Measurements from ENCODE around the gene MACROD2.

DNA sequence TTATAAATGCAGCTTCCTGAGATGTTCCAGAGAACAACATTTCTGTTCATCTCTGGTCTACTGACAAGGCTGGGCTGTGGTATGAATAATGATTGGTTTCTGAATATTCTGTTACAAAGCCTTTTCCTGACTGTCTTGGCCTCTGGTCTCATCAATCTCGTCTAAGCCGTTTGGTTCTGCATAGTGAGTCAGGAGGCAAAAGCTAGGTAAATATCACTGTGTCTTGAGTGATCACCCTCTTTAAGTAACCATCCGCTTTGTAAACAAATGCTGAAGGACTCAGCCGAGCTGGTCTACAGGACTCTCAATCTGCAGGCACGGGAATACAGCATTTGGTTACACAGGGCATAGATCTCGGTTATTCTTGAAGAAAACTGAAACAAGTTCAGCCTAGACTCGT is 2066.0 kb downstream of the MACROD2 start:
- TF ChIP-seq, protein P1, sequence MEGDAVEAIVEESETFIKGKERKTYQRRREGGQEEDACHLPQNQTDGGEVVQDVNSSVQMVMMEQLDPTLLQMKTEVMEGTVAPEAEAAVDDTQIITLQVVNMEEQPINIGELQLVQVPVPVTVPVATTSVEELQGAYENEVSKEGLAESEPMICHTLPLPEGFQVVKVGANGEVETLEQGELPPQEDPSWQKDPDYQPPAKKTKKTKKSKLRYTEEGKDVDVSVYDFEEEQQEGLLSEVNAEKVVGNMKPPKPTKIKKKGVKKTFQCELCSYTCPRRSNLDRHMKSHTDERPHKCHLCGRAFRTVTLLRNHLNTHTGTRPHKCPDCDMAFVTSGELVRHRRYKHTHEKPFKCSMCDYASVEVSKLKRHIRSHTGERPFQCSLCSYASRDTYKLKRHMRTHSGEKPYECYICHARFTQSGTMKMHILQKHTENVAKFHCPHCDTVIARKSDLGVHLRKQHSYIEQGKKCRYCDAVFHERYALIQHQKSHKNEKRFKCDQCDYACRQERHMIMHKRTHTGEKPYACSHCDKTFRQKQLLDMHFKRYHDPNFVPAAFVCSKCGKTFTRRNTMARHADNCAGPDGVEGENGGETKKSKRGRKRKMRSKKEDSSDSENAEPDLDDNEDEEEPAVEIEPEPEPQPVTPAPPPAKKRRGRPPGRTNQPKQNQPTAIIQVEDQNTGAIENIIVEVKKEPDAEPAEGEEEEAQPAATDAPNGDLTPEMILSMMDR (IDR thresholded peaks at IDR 0.05) = no peak
- no peak for TF ChIP-seq POLR2A (IDR thresholded peaks at IDR 0.05)
